Testis (tissue), 2 donors: ENCODE data around the gene TEKT3.

Experiments
- POLR2A ChIP-seq: fragments of 450-650 bp; IDR thresholded peaks from one replicate; pipeline ENCODE4 v1.6.1; 2017; ENCODE audit warnings: antibody characterized with exemption, mild to moderate bottlenecking, moderate library complexity
- TF ChIP-seq, protein P1 (sequence below), 3 experiments: fragments of 450-650 bp in 2 of 3; fragments of 200-600 bp in 1 of 3; sonication (generic) in 1 of 3; IDR thresholded peaks; one replicate each; pipeline ENCODE4 v1.5.1; 2016 to 2019; ENCODE audit warnings: antibody characterized with exemption in 3 of 3, mild to moderate bottlenecking in 2 of 3, moderate library complexity in 1 of 3

DNA sequence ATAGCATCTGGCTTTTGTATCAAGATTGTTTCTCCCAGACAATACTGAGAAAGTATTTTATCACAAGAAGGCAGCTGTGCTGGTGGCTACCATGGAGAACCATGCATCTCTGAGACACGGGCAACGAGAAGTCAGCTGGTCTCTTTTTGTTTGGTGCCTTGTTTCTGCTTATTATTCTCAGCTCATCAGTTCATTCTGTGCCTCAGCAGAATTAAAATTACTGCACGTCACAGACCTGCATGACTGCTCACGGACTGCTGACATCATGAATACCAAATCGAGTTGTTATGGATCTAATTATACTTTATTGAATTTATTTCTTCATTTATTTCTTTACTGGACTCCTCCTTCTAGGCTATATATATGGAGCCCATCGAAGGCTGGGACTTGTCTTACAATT is 57.3 kb downstream of the TEKT3 start:
- TF ChIP-seq, protein P1, sequence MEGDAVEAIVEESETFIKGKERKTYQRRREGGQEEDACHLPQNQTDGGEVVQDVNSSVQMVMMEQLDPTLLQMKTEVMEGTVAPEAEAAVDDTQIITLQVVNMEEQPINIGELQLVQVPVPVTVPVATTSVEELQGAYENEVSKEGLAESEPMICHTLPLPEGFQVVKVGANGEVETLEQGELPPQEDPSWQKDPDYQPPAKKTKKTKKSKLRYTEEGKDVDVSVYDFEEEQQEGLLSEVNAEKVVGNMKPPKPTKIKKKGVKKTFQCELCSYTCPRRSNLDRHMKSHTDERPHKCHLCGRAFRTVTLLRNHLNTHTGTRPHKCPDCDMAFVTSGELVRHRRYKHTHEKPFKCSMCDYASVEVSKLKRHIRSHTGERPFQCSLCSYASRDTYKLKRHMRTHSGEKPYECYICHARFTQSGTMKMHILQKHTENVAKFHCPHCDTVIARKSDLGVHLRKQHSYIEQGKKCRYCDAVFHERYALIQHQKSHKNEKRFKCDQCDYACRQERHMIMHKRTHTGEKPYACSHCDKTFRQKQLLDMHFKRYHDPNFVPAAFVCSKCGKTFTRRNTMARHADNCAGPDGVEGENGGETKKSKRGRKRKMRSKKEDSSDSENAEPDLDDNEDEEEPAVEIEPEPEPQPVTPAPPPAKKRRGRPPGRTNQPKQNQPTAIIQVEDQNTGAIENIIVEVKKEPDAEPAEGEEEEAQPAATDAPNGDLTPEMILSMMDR (IDR thresholded peaks at IDR 0.05), result no peak
- TF ChIP-seq POLR2A, result no peak
